GM23248 (cell line): ENCODE results near the gene CYB5D1.

Source experiments
- EZH2 ChIP-seq: fragments of 200-600 bp; sonication (generic); IDR thresholded peaks from 2 replicates; pipeline ENCODE4 v1.6.1; 2018; ENCODE audit warnings: antibody characterized with exemption, mild to moderate bottlenecking; ENCODE audit not compliant: insufficient read depth, poor library complexity, severe bottlenecking
- EZH2phosphoT487 ChIP-seq: fragments of 200-600 bp; sonication (generic); IDR thresholded peaks from 2 replicates; pipeline ENCODE4 v1.6.1; 2018; ENCODE audit warnings: antibody characterized with exemption, moderate library complexity, mild to moderate bottlenecking, low read depth; ENCODE audit not compliant: insufficient read depth

DNA sequence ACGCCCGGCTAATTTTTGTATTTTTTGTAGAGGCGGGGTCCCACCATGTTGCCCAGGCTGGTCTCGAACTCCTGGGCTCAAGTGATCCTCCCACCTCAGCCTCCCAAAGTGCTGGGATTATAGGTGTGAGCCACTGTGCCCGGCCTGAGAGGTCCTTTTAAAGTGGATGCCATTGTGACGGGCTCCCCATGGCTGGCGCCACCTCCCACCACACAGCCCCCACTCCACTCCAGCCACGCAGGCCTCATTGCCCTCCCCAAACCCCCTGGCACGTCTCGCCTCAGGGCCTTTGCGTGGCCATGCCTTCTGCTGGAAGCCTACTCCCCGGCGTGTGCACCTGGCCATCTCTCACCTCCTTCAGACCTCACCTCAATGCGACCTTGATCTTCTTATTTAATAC, 35.7 kb upstream of the CYB5D1 start:
- TF ChIP-seq EZH2 = no peak
- TF ChIP-seq EZH2phosphoT487 = no peak
